ENCODE measurements around the gene SPG11.

GRCh38 chr15:44711096-44711742, 47.8 kb upstream of the SPG11 start, which contains the start of the genes B2M and PATL2:
- TF ChIP-seq CTCF (IDR thresholded peaks at IDR 0.05; ENCODE audit: low read depth, low read length, missing input control) (no peak), TAF1 (conservative IDR thresholded peaks at IDR 0.05) (peak; percentile 98), REST (IDR thresholded peaks at IDR 0.05) (peak; percentile 93), HNF4A (conservative IDR thresholded peaks at IDR 0.05) (no peak), SP1 (IDR thresholded peaks at IDR 0.05) (peak; percentile 93), YY1 (IDR thresholded peaks at IDR 0.05) (peak; percentile 60), RAD21 (IDR thresholded peaks at IDR 0.05) (peak; percentile 6 to 16), HNF4G (IDR thresholded peaks at IDR 0.05) (no peak), ZBTB33 (IDR thresholded peaks at IDR 0.05) (no peak), FOXA1 (IDR thresholded peaks at IDR 0.05) (no peak)
